DOHH2 (cell line): ENCODE data around the gene ECPAS.

ENCODE experiments used
- H3F3A ChIP-seq: fragments of 200-600 bp; sonication (generic), shearing (Covaris generic); 2 replicates; pipeline ENCODE4 v1.6.0; 2016; ENCODE audit warnings: antibody characterized with exemption, mild to moderate bottlenecking; ENCODE audit not compliant: control insufficient read depth, insufficient read depth
- H3K27ac ChIP-seq: fragments of 200-600 bp; sonication (generic); 2 replicates; pipeline ENCODE4 v1.5.1; 2014; ENCODE audit warnings: low read depth, mild to moderate bottlenecking, low read length, moderate library complexity
- H3K27me3 ChIP-seq: fragments of 200-600 bp; sonication (generic); 2 replicates; pipeline ENCODE4 v1.6.1; 2014; ENCODE audit warnings: mild to moderate bottlenecking, low read length, mixed read lengths; ENCODE audit not compliant: control insufficient read depth
- H3K36me3 ChIP-seq: fragments of 200-600 bp; sonication (generic); 2 replicates; pipeline ENCODE4 v1.6.1; 2014; ENCODE audit warnings: mild to moderate bottlenecking, low read length, moderate library complexity, mixed read lengths; ENCODE audit not compliant: control insufficient read depth
- H3K4me1 ChIP-seq: fragments of 200-600 bp; sonication (generic); 2 replicates; pipeline ENCODE4 v1.6.1; 2014; ENCODE audit warnings: mild to moderate bottlenecking, low read length, mixed read lengths; ENCODE audit not compliant: control insufficient read depth
- H3K4me2 ChIP-seq: fragments of 200-600 bp; sonication (generic); 2 replicates; pipeline ENCODE4 v1.6.0; 2014; ENCODE audit warnings: mild to moderate bottlenecking, low read length, moderate library complexity
- H3K4me3 ChIP-seq: fragments of 200-600 bp; sonication (generic); 2 replicates; pipeline ENCODE4 v1.5.1; 2014; ENCODE audit warnings: mild to moderate bottlenecking, low read length, mixed read lengths
- H3K79me2 ChIP-seq: fragments of 200-600 bp; sonication (generic); 2 replicates; pipeline ENCODE4 v1.6.1; 2014; ENCODE audit warnings: mild to moderate bottlenecking, low read length, mixed read lengths; ENCODE audit not compliant: control insufficient read depth
- H3K9me2 ChIP-seq: fragments of 200-600 bp; sonication (generic); replicated peaks from 2 replicates; pipeline ENCODE4 v1.6.1; 2014; ENCODE audit warnings: mild to moderate bottlenecking, low read length, mixed read lengths; ENCODE audit not compliant: control insufficient read depth
- H3K9me3 ChIP-seq: fragments of 200-600 bp; sonication (generic); 2 replicates; pipeline ENCODE4 v1.6.1; 2014; ENCODE audit warnings: antibody characterized with exemption, low read length, mixed read lengths; ENCODE audit not compliant: control insufficient read depth, insufficient read depth
- H4K20me1 ChIP-seq: fragments of 200-600 bp; sonication (generic); 2 replicates; pipeline ENCODE4 v1.6.0; 2014; ENCODE audit warnings: low read depth, mild to moderate bottlenecking, antibody characterized with exemption, low read length, moderate library complexity; ENCODE audit not compliant: control insufficient read depth, insufficient read depth
- CTCF ChIP-seq: fragments of 200-600 bp; sonication (generic); IDR thresholded peaks from one replicate; pipeline ENCODE4 v1.5.1; 2014; ENCODE audit warnings: antibody characterized with exemption, mild to moderate bottlenecking, low read depth, low read length; ENCODE audit not compliant: poor library complexity, severe bottlenecking
- EZH2phosphoT487 ChIP-seq: fragments of 200-600 bp; sonication (generic); IDR thresholded peaks from 2 replicates; pipeline ENCODE4 v1.6.1; 2017; ENCODE audit warnings: borderline replicate concordance, mild to moderate bottlenecking, antibody characterized with exemption, low read length, moderate library complexity, mixed read lengths

ECPAS gene

GRCh38 chr9:111375062-111375461 is 109.1 kb downstream of the ECPAS start:
- Histone ChIP-seq H4K20me1 (no peaks in the 10 kb centered on the region), H3K27me3 (no peaks in the 10 kb centered on the region), H3K9me2 (no peaks in the 10 kb centered on the region), H3K9me3 (no peaks in the 10 kb centered on the region), H3K4me1 (no peaks in the 10 kb centered on the region), H3K27ac (no peak overlapping the region), H3K79me2 (no peaks in the 10 kb centered on the region), H3F3A (no peaks in the 10 kb centered on the region), H3K4me3 (no peak overlapping the region), H3K4me2 (no peak overlapping the region), H3K36me3 (peaks cover 80% of the 10 kb centered on the region)
- TF ChIP-seq EZH2phosphoT487, result no peak
- TF ChIP-seq CTCF, result no peak

DNA sequence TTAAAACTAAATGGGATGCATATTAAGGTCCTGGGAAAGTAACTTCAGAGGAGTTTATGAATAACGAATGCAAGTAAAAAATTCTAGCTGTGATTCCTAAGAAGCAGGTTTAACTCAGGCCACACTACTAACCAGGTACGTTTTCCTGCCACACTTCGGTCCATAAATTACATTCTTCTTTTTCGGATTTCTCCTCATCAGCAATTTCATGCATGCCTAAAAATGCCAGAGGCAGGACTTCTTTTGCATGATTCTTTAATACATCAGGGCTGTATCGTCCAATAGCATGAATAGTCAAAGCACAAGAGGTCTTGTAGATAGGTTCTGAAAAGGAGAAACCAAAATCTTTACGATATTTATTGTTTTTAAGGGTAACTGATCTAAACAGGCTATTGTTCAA is 111.9 kb downstream of the ECPAS start:
- TF ChIP-seq CTCF (no peak), EZH2phosphoT487 (no peak)
- Histone ChIP-seq H3K4me3 (no peak overlapping the region), H4K20me1 (no peaks in the 10 kb centered on the region), H3F3A (no peaks in the 10 kb centered on the region), H3K27ac (no peak overlapping the region), H3K27me3 (no peaks in the 10 kb centered on the region), H3K9me2 (no peaks in the 10 kb centered on the region), H3K9me3 (no peaks in the 10 kb centered on the region), H3K36me3 (peaks cover 91% of the 10 kb centered on the region), H3K4me1 (no peaks in the 10 kb centered on the region), H3K79me2 (no peaks in the 10 kb centered on the region), H3K4me2 (no peak overlapping the region)

DNA sequence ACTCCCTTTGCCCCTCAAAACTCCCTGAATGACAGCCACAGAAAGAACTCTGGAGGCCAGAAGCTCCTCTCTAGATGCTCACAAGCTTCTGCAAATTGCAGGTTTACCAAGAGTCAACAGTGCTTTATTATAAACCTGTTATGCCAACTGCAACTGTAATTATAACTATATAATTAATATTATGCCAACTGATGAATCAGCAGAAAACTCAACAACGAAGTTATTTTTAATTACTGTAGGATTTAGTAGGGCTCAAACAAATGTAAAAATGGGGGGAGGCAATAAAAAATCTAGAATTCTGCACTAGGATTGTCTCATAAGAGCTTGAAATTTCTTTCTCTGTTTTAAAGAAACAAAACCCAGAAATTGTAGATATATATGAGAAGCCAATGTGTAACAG is 117.2 kb downstream of the ECPAS start:
- no peaks in the 10 kb centered on the region for H3K27me3 ChIP-seq
- no peak overlapping the region for H3K4me2 ChIP-seq
- H3K9me3 ChIP-seq, result no peaks in the 10 kb centered on the region
- no peaks in the 10 kb centered on the region for H4K20me1 ChIP-seq
- TF ChIP-seq EZH2phosphoT487 (no peak), CTCF (no peak)
- peaks cover 83% of the 10 kb centered on the region for H3K36me3 ChIP-seq
- no peaks in the 10 kb centered on the region for H3K79me2 ChIP-seq
- H3K27ac ChIP-seq, result no peak overlapping the region
- H3K9me2 ChIP-seq, result no peaks in the 10 kb centered on the region
- H3F3A ChIP-seq, result no peaks in the 10 kb centered on the region
- H3K4me3 ChIP-seq, result no peak overlapping the region
- no peaks in the 10 kb centered on the region for H3K4me1 ChIP-seq

GRCh38 chr9:111362526-111362925 is 121.7 kb downstream of the ECPAS start:
- no peaks in the 10 kb centered on the region for H3K9me3 ChIP-seq
- no peak for TF ChIP-seq EZH2phosphoT487
- TF ChIP-seq CTCF, result no peak
- no peaks in the 10 kb centered on the region for H3K27me3 ChIP-seq
- H3K4me2 ChIP-seq, result no peak overlapping the region
- no peaks in the 10 kb centered on the region for H3K4me1 ChIP-seq
- H3K4me3 ChIP-seq, result no peak overlapping the region
- no peaks in the 10 kb centered on the region for H3K9me2 ChIP-seq
- no peaks in the 10 kb centered on the region for H3F3A ChIP-seq
- H3K27ac ChIP-seq, result no peak overlapping the region
- H3K79me2 ChIP-seq, result no peaks in the 10 kb centered on the region
- H3K36me3 ChIP-seq, result peaks cover 51% of the 10 kb centered on the region
- H4K20me1 ChIP-seq, result no peaks in the 10 kb centered on the region
